Stimulated activated CD8-positive, alpha-beta memory T cell treated with anti-CD3 and anti-CD28 coated beads, Interleukin-2, amount 100 ng/mL, for 48 hours (primary cell): ENCODE data around the gene HTRA3.
"Not testable (repeated sequence)": the region's sequence is repeated elsewhere in the genome, so short reads cannot be mapped to it uniquely, and the experiment has no call there.

Source experiments
- DNase-seq, 2 donors: peaks; one replicate each; pipeline ENCODE4 v3.0.0-alpha.2; 2020; ENCODE audit warnings: low read depth in 2 of 2

The HTRA3 gene

GRCh38 chr4:8342651-8343261, 73.2 kb downstream of the HTRA3 start:
- no peak for DNase-seq

DNA sequence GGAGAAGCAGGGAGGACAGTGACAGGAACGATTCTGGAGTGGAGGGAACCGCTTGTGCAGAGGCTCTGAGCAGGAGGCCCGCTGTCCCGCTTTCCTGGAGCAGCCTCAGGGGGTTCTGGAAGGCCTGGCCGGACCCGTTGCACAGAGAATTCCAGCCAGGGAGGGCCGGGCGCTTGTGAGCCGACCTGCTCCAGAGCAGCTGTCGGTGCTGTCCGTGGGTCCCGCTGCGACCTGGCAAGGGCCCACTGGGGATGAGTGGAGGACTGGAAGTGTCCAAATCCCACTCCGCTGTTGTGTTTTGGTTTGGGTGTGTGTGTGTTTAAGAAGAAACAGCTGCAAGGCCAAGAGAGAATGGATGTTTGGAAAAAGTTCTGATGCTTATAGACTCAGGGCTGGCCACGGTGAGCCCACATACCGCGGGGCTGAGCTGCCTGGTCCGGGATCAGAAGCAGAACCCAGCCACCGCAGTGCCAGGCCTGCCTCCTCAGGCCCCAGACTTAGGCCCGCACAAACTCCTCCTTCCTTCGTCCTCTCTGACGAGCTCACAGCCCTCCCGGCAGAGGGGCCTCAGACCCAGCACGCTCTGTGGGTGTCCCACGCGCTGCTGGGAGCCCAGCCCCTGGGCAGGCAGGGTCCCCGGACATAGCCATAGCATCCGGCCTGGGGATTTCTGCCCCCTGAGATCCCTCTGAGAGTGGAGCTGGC, 73.9 kb downstream of the HTRA3 start:
- no peak for DNase-seq

- no peak for DNase-seq
These were observed 74.4 kb downstream of the HTRA3 start for GRCh38 chr4:8343967-8344331.

GRCh38 chr4:8344377-8344776, 74.8 kb downstream of the HTRA3 start:
- no peak for DNase-seq

- no peak for DNase-seq
These were observed 75.7 kb downstream of the HTRA3 start for GRCh38 chr4:8345053-8345945.

DNA sequence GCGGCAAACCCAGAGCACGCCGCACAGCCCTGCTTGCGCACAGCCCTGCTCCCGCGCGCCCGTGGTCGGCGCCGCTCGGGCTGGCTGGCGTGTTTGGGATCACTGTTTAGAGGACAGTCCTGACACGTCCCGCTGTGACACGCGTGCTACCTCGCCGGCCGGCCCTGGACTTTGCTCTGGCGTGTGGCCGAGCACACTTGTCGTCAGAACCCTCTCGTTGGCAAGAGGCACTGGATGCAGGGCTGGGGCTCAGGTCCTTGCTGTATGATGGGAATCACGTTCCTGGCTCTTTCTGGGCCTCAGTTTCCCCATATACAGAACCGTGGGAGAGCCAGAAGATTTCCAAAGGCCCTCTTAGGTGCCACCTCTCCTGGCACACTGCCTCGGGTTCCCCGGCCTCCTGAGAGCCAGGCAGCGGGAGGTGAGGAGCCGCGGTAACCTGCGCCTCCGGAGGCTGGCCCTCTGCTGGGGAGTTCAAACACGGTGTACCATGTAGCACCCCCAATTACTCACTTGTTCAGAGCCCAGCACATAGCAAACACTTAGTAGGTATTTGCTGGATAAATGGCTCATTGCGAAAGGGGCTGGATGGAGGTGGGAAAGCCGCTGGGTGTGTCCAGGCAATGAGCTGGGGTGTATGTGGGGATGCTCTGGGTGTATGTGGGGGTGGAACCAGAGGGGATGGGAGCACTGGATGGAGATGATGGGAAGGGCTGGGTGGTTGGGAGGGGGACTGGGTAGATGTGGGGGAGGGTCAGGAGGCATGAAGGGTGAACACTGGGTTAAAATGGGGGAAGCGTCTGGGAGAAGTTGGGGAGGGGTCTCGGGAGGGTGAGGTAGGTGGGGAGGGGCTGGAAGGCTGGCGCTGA, 76.6 kb downstream of the HTRA3 start:
- DNase-seq, result no peak

DNA sequence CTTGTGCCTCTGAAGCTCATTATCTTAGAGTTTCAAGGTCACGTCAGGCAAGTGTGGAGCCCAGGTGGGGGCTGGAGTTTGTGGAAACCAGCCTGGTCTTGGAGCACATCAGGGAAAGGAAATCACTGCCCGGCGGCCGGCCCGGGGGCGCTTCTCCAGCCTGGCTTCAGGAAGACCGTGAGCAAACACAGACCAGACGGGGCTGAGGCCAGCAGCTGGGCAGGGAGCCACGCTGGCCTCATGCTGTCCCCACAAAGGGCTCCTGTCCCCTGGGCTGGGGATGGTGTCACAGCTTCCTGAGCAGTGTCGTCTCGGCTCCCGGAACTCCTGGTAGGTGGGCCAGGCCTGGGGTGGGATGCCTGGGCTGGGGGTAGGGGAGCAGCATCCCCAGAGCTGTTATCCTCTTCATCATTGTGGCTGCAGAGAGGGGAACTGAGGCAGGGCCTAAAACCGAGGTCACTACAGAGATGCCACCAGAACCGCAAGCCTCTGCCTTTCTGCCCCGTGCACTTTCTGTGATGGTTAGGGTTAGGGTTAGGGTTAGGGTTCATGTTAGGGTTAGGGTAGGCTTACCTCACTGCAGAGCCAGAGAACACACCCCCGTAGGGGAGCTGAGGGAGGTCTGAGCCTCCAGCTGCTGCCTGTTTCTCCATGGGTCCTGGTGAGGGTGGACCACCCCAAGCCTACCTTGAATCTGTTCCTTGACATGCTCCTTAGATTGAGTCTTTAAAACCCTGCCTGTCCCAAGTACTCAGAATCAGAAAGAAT, 77.5 kb downstream of the HTRA3 start:
- no peak for DNase-seq

DNA sequence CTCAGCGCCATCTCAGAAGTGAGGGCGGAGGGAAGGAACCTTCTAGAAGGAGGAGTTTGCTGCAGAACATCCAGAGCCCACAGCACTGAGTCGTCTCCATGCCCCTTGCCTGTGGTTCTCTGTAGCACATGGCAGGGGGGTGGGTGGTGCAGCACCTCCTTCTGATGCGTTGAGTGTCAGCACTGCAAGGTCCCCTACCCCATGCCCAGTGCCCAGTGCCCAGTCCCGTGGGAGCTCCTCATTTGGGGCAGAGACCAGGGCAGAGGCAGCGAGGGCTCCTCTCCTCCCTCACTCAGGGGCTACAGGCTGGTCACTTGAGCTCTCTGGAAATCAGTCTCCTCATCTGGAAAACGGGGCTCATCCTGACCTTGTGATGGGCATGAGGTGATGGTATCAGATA, 78.1 kb downstream of the HTRA3 start:
- no peak for DNase-seq

DNA sequence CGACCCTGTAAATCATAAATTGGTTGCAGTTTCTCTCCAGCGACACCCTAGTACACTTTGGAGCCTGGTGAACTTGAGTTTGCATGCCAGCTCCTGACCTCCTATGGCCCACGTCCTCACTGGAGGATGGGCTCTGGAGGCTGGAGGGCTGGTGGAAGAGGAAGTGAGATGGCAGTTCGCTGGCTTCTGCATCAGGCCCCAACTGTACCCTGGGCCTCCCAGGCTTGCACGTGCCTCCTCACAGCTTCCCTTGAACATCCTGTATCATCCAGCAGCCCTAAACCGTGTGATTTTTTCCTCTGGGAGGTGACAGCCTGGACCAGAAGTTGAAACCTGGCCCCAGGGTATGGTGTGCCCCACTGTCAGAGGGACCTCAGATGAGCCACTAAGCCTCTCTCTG, 78.5 kb downstream of the HTRA3 start:
- no peak for DNase-seq

DNA sequence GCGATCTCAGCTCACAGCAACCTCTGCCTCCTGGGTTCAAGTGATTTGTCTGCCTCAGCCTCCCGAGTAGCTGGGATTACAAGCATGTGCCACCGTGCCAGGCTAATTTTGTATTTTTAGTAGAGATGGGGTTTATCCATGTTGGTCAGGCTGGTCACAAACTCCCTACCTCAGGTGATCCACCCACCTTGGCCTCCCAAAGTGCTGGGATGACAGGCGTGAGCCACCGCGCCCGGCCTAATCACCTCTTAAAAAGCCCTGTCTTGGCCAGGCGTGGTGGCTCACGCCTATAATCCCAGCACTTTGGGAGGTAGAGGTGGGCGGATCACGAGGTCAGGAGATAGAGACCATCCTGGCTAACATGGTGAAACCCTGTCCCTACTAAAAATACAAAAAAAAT, 79.7 kb downstream of the HTRA3 start:
- DNase-seq, result not testable (repeated sequence)

GRCh38 chr4:8349664-8350236, 80.2 kb downstream of the HTRA3 start:
- no peak for DNase-seq

- DNase-seq, result no peak
These were observed 80.8 kb downstream of the HTRA3 start for GRCh38 chr4:8350352-8350751.

GRCh38 chr4:8350841-8351461, 81.4 kb downstream of the HTRA3 start:
- no peak for DNase-seq

DNA sequence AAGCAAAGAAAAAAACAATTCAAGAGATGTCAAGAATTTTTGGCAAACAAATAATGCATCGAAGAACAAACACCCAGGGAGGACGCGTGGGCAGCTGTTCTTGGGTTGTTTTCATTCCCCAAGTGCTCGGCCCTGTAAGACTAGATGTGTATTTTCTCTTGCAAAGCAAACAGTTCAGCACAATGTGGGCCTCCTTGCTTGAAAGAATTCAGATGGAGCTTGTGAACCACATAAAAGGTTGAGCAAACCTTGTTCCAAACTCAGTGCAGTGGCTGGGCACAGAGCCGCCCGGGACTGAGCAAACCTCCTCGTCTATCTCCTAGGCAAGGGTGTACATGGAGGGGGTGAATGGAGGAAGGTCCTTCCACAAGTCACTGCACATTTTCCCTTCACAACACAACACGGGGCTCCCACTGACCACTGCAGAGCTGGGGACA, 82.4 kb downstream of the HTRA3 start:
- DNase-seq, result no peak

DNA sequence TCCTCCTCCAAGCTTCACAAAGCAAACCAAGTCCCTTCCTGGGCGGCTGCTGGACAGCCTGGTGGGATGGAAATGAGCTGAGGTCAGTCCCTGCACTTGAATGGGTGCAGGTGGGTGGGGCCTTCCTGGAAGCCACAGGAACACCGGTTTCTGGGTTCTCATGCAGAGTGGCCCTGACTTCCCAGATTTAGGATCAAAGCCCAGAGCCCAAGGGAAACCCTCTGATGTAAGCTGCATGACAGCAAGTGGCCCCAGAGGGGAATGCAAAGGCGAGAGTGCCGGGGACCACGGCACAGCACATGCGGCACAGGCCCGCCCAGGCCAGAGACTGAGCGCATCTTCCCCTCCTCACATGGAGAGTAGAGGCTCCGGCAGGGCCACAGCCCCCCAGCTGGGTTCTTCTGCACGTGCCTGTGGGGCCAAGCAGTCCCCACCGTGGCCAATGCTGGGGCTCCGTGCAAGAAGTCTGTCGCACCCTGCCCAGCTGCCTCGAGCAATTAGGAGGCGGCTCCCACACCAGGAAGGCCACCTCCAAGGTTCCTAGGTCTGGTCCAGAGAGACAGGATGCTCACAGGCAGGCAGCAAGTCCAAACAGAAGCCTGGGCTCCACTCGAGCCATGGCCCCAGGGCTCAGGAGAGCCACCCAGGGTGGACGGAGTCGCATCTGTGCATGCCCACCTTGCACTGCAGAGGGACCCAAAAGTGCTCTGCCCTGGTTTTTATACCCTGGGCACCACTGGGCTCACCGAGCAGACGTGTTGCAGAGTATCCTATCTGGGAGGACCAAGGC, 83.0 kb downstream of the HTRA3 start:
- DNase-seq, result no peak

- no peak for DNase-seq
These were observed 83.7 kb downstream of the HTRA3 start for GRCh38 chr4:8353158-8353669.

DNA sequence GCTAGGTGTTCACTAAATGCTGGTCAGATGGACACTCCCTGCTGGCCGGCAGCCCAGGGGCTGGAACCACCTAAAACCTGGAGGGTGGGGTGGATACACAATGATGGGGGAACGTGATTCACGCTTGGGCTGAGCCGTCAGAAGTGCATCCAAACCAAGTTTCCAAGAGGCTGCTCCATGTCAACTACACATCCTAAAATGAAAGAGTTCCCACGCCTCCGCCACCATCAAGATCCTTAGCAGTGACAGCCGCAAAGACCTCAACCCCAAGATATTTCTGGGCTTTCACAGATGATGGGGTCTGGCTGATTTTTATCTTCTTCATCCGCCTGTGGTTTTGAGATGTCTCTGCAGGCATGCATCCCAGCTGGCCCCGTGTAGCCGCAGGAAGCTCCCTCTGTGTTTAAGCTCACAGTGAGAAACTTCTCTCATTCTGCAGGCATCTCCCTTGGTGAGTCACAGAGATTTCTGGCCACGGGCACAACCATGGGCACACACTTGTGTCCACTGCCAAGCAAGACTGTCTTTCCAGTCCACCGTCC, 84.4 kb downstream of the HTRA3 start:
- DNase-seq, result no peak

- DNase-seq, result no peak
These were observed 85.8 kb downstream of the HTRA3 start for GRCh38 chr4:8355306-8355705.
